GM23248 (cell line): ENCODE measurements around the gene ZFYVE21. TPM values are rescaled to one million over a fixed set of nuclear protein-coding genes. Genes with fewer than 3 reads are reported as not detected.

Source experiments
- DNase-seq: peaks from one replicate; pipeline ENCODE4 v3.0.0-alpha.2; 2015
- H2AFZ ChIP-seq: fragments of 200-600 bp; sonication (generic); 2 replicates; pipeline ENCODE4 v1.6.1; 2016; ENCODE audit warnings: antibody characterized with exemption
- H3F3A ChIP-seq: fragments of 200-600 bp; sonication (generic); 2 replicates; pipeline ENCODE4 v1.6.1; 2016; ENCODE audit warnings: mild to moderate bottlenecking, antibody characterized with exemption, mixed run types; ENCODE audit not compliant: insufficient read depth
- H3K27ac ChIP-seq: fragments of 200-600 bp; sonication (generic); 2 replicates; pipeline ENCODE4 v1.5.1; 2016; ENCODE audit warnings: mild to moderate bottlenecking
- H3K27me3 ChIP-seq: fragments of 200-600 bp; sonication (generic); replicated peaks from 2 replicates; pipeline ENCODE4 v1.6.1; 2016; ENCODE audit warnings: mild to moderate bottlenecking; ENCODE audit not compliant: insufficient read depth
- H3K36me3 ChIP-seq: fragments of 200-600 bp; sonication (generic); 2 replicates; pipeline ENCODE4 v1.6.1; 2016; ENCODE audit warnings: low read depth, mild to moderate bottlenecking
- H3K4me1 ChIP-seq: fragments of 200-600 bp; sonication (generic); 2 replicates; pipeline ENCODE4 v1.6.1; 2016; ENCODE audit warnings: mild to moderate bottlenecking; ENCODE audit not compliant: insufficient read depth
- H3K4me2 ChIP-seq: fragments of 200-600 bp; sonication (generic); one replicate; pipeline ENCODE4 v1.6.1; 2016; ENCODE audit warnings: mild to moderate bottlenecking; ENCODE audit not compliant: unreplicated experiment
- H3K4me3 ChIP-seq: fragments of 200-600 bp; sonication (generic); 2 replicates; pipeline ENCODE4 v1.5.1; 2016; ENCODE audit warnings: mild to moderate bottlenecking
- H3K79me2 ChIP-seq: fragments of 200-600 bp; sonication (generic); 2 replicates; pipeline ENCODE4 v1.6.1; 2016; ENCODE audit warnings: mild to moderate bottlenecking; ENCODE audit not compliant: insufficient read depth
- H3K9ac ChIP-seq: fragments of 200-600 bp; sonication (generic); 2 replicates; pipeline ENCODE4 v1.6.1; 2016; ENCODE audit warnings: mild to moderate bottlenecking
- H3K9me2 ChIP-seq: fragments of 200-600 bp; sonication (generic); 2 replicates; pipeline ENCODE4 v1.6.1; 2016; ENCODE audit warnings: mixed run types, mild to moderate bottlenecking, moderate library complexity; ENCODE audit not compliant: insufficient read depth
- H3K9me3 ChIP-seq: fragments of 200-600 bp; sonication (generic); one replicate; pipeline ENCODE4 v1.6.1; 2017; ENCODE audit warnings: low read depth
- H4K20me1 ChIP-seq: fragments of 200-600 bp; sonication (generic); 2 replicates; pipeline ENCODE4 v1.6.0; 2016; ENCODE audit not compliant: insufficient read depth
- EZH2 ChIP-seq: fragments of 200-600 bp; sonication (generic); IDR thresholded peaks from 2 replicates; pipeline ENCODE4 v1.6.1; 2018; ENCODE audit warnings: antibody characterized with exemption, mild to moderate bottlenecking; ENCODE audit not compliant: insufficient read depth, poor library complexity, severe bottlenecking
- EZH2phosphoT487 ChIP-seq: fragments of 200-600 bp; sonication (generic); IDR thresholded peaks from 2 replicates; pipeline ENCODE4 v1.6.1; 2018; ENCODE audit warnings: antibody characterized with exemption, moderate library complexity, mild to moderate bottlenecking, low read depth; ENCODE audit not compliant: insufficient read depth
- WGBS, 2 experiments: methylation state at CpG; one replicate each; pipeline ENCODE4 v1.1.6; 2015 to 2017; ENCODE audit warnings: low lambda C conversion rate in 2 of 2, low coverage in 1 of 2; ENCODE audit errors: missing lambda C conversion rate in 2 of 2; 5-methylcytosine and 5-hydroxymethylcytosine counted together
- in situ Hi-C: fragments of 300-500 bp; cut with MboI; formaldehyde crosslinking; loops from 2 replicates; pipeline ENCODE4 v1.15.0; 2020
- polyA plus RNA-seq: library from polyadenylated mRNA; unstranded; fragments of >200 nt; fragmentation: Nextera tagmentation; extraction: Ambion mirVana; gene quantifications from 2 replicates; pipeline ENCODE4 v1.2.1, GENCODE V29; 2016
- total RNA-seq: library from RNA; depleted of rRNA; stranded (reverse); fragments of >200 nt; shearing (Covaris generic); gene quantifications from 2 replicates; pipeline ENCODE4 v1.2.3, GENCODE V29; 2014

The ZFYVE21 gene
- total and polyA plus RNA-seq, 2 experiments from 2014 or later, result 77.4 to 112 TPM

DNA sequence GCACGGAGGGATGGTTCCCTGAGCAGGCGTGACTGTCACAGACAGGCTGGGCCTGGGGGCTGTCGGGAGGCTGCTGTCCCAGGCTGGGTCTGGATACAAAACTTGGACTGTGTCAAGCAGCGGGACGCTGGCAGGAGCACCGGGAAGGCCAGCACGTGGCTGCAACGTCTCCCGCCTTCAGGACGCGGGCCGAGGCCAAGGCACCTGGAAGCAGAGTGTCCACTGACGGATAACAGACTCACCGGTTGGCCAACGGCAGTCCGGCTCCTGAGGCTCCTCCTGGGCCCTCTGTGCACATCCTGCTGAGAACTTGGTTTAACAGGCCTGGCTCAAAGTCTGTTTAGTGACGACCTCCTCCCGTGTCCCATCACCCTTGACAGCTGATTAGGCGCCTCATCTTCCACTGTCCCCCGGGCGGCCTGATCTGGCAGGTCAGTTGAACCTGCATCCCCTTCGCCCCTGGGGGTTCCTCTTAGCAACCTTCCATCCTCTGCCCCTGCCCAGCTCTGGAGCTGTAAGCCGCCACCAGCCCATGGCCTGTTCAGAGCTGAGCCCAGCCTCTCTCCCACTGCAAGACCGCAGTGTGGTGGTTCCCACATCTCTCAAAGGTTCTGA, 2.9 kb upstream of the ZFYVE21 start:
- in situ Hi-C loops, result no loop called here
- no peaks in the 10 kb centered on the region; the same call in 1 of the 2 replicates for H3K36me3 ChIP-seq
- H3K27ac ChIP-seq, result no peak overlapping the region

DNA sequence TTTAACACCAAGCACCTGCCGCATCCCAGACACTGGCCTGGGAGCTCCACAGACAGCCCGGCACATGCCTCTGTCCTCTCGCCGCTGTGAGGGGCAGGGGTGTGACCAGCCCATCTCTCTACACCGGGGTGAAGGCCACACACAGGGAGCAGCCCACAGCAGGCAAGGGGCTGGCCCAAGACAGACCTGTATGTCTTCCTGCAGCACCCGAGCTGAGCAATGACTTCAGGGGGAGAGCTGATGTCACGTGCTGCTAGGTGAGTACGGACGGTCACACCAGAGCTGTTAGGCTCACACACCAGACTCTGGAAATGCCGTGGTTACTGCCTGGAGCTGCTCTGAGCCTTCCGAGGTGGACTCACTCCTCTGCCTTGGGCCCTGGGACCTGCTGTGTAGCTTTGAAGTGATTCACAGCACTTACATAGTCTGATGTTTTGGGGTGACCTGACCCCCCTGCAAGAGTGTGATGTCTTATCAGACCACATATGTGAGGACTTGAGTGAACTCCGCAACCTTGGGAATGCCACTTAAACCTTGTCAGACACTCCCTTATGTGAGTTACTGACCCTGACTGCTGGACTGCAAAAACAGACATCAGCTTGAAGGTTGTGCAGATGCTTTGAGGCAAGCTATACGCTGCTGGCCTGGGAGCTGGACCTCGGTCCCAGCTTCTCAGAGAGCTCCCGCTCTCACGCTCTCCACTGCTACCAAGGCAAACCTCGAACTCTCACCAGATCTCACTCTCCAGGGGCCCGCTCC, 2.1 kb upstream of the ZFYVE21 start:
- Histone ChIP-seq H3K27me3 (no peaks in the 10 kb centered on the region), H4K20me1 (no peaks in the 10 kb centered on the region), H3K79me2 (peaks cover 25% of the 10 kb centered on the region), H3K4me1 (peaks cover 17% of the 10 kb centered on the region; the same call in 1 of the 2 replicates), H3K4me2 (no peak overlapping the region), H3K9ac (no peak overlapping the region), H3K36me3 (no peaks in the 10 kb centered on the region), H3K9me3 (no peaks in the 10 kb centered on the region), H3K27ac (no peak overlapping the region), H2AFZ (no peak overlapping the region), H3K9me2 (no peaks in the 10 kb centered on the region), H3K4me3 (no peak overlapping the region), H3F3A (peaks cover 26% of the 10 kb centered on the region; the same call in 1 of the 2 replicates)
- TF ChIP-seq EZH2 (no peak), EZH2phosphoT487 (no peak)
- in situ Hi-C loops, result no loop called here
- peak; percentile 44 for DNase-seq
- 73 to 77% methylated on average over 18 of the region's 18 CpGs for WGBS, 2 experiments

More for the DNA sequence above, 2.9 kb upstream of the ZFYVE21 start:
- no peaks in the 10 kb centered on the region for H3K9me2 ChIP-seq
- WGBS, 2 experiments, result 65 to 68% methylated on average over 22 to 24 of the region's 24 CpGs
- no peak for TF ChIP-seq EZH2phosphoT487
- no peak for TF ChIP-seq EZH2
- H2AFZ ChIP-seq, result no peak overlapping the region
- DNase-seq, result no peak
- H4K20me1 ChIP-seq, result no peaks in the 10 kb centered on the region
- H3K9me3 ChIP-seq, result no peaks in the 10 kb centered on the region
- no peak overlapping the region for H3K4me2 ChIP-seq
- peaks cover 17% of the 10 kb centered on the region for H3K79me2 ChIP-seq
- peaks cover 16% of the 10 kb centered on the region; the same call in 1 of the 2 replicates for H3K4me1 ChIP-seq
- no peaks in the 10 kb centered on the region for H3K27me3 ChIP-seq
- H3K9ac ChIP-seq, result no peak overlapping the region
- peaks cover 26% of the 10 kb centered on the region; the same call in 1 of the 2 replicates for H3F3A ChIP-seq
- no peak overlapping the region for H3K4me3 ChIP-seq

DNA sequence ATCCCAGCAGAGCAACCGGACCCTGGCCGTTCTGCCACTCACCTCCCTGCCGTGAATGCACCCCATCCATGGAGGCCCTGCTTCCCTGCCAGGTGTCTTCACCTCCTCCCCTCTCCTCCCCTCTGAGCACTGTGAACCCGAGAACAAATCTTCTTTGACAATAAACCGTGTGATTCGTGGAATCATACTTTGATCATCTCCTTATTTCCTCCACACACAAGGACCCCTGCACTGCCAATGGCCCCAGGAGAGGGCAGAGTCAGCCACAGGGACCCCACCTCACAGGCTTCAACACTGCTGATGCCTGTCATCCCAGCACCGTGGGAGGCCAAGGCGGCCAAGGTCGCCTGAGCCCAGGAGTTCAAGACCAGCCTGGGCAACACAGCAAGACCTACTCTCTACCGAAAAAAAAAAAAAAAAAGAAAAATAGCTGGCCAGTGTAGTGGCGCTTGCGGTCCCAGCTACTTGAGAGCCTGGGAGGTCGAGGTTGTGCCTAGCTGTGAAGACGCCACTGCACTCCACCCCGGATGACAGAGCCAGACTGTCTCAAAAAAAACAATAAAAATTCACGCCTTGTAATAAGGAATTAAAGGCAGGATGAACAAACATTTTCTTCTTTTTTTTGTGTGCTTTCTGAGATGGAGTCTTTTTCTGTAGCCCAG, 1.4 kb upstream of the ZFYVE21 start:
- Histone ChIP-seq H3K27ac (peak overlapping the region; percentile 55), H3K9me2 (no peaks in the 10 kb centered on the region), H3K79me2 (peaks cover 32% of the 10 kb centered on the region), H3F3A (peaks cover 25% of the 10 kb centered on the region; the same call in 1 of the 2 replicates), H3K4me3 (peak overlapping the region; percentile 71), H3K36me3 (no peaks in the 10 kb centered on the region), H2AFZ (no peak overlapping the region), H3K4me1 (peaks cover 22% of the 10 kb centered on the region; the same call in 1 of the 2 replicates), H3K4me2 (peak overlapping the region; percentile 67), H3K9ac (peak overlapping the region; percentile 74), H3K9me3 (no peaks in the 10 kb centered on the region), H3K27me3 (no peaks in the 10 kb centered on the region), H4K20me1 (no peaks in the 10 kb centered on the region)
- in situ Hi-C loops, result no loop called here
- peak; percentile 44 for DNase-seq
- TF ChIP-seq EZH2phosphoT487, result no peak
- no peak for TF ChIP-seq EZH2
- WGBS, 2 experiments, result 41 to 42% methylated on average over 16 of the region's 16 CpGs

DNA sequence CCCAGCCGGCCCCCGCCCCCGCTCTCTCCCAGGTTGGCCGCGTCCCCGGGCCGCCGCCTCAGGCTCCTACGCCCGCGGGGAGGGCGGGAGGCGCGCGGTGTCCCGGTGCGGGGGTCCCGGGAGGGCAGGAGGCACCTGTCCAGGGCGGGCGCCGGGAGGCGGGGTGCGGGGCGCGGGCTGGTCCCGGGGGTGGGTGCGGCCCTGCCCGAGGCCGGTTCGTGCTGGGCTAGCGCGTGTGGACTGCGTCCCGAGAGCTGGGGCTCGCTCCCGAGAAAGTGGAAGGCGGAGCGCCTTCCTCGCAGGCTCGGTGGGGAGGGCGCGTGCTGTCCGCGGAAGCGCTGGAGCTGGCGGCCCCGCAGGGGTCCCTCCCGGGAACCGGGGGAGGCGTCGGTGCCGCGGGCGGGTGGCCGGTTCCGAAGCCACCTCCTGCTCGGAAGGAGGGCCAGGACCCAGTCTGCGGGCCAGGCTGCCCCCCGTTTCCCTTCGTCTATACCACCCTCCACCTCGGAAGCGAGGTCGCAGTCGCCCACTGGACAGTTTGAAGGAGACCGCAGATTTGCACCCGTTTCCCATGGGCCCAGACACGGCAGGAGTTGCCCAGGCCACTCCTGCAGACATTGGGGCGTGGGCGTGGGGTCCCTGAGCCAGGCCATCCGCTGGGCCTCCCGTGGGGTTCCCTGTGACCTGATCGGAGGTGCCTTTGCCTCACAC, 636 bp downstream of the ZFYVE21 start:
- peak overlapping the region; percentile 84 for H3K4me3 ChIP-seq
- H4K20me1 ChIP-seq, result no peaks in the 10 kb centered on the region
- no peaks in the 10 kb centered on the region for H3K9me2 ChIP-seq
- H3K27ac ChIP-seq, result peak overlapping the region; percentile 46
- 1 to 2% methylated on average over 37 to 56 of the region's 72 CpGs for WGBS, 2 experiments
- in situ Hi-C loops, result no loop called here
- peak; percentile 75 for DNase-seq
- peaks cover 14% of the 10 kb centered on the region; the same call in 1 of the 2 replicates for H3F3A ChIP-seq
- no peaks in the 10 kb centered on the region for H3K27me3 ChIP-seq
- H3K4me1 ChIP-seq, result peaks cover 22% of the 10 kb centered on the region
- H3K9ac ChIP-seq, result peak overlapping the region; percentile 82
- peak overlapping the region; percentile 73 for H3K4me2 ChIP-seq
- TF ChIP-seq EZH2phosphoT487, result no peak
- no peak for TF ChIP-seq EZH2
- peak overlapping the region; percentile 61 for H2AFZ ChIP-seq
- H3K79me2 ChIP-seq, result peaks cover 52% of the 10 kb centered on the region
- H3K9me3 ChIP-seq, result no peaks in the 10 kb centered on the region
- H3K36me3 ChIP-seq, result no peaks in the 10 kb centered on the region
